ENCODE data around the gene OTUD5.
"Not testable (repeated sequence)": the region's sequence is repeated elsewhere in the genome, so short reads cannot be mapped to it uniquely, and the experiment has no call there.

The OTUD5 gene

DNA sequence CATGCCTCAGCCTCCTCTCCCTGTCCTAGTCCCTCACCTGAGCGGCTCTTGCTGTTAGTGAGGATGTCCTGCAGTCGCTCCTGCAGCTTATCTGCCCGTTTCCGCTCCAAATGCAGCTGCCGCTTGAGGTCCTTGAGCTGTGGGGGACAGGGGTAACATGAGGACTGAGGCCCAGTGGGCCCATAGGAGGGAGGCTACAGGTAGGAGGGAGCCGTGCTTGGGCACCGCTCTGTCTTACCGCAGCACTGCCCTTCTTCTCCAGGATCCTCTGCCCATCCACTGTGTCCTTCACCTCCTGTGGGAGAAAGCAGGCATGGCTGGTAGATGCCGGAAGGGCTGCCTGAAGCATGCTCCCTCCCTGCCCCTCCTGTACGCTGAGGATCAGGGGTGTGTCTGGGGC lies 23.8 kb upstream of the OTUD5 start:
- DNase-seq (ENCODE audit: low read depth): no peak
- H3K4me3 ChIP-seq (ENCODE audit: low read length): no peak overlapping the region
- no peak for TF ChIP-seq CTCF (conservative IDR thresholded peaks at IDR 0.05; ENCODE audit: low read depth, low read length)

DNA sequence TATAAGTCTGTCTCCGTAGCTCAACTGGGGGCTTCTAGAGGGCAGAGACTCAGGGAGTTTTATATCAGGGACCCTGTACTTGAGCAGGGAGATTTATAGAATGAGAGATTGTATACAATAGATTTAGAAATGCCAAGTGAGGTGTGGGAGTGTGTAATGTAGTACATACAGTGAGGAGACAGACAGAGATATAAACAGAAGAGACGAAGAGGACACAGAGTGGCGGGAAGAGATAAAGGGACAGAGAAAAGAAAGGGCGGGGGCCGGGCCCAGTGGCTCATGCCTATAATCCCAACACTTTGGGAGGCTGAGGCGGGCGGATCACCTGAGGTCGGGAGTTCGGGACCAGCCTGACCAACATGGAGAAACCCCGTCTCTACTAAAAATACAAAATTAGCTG lies 22.9 kb upstream of the OTUD5 start:
- H3K4me3 ChIP-seq (ENCODE audit: low read length); DNase-seq (ENCODE audit: low read depth): not testable (repeated sequence)

- no peak overlapping the region for H3K4me3 ChIP-seq (ENCODE audit: low read length)
- DNase-seq (ENCODE audit: low read depth): no peak
- TF ChIP-seq CTCF (conservative IDR thresholded peaks at IDR 0.05; ENCODE audit: low read depth, low read length): no peak
Measured at GRCh38 chrX:48978226-48978625, 20.8 kb upstream of the OTUD5 start.

DNA sequence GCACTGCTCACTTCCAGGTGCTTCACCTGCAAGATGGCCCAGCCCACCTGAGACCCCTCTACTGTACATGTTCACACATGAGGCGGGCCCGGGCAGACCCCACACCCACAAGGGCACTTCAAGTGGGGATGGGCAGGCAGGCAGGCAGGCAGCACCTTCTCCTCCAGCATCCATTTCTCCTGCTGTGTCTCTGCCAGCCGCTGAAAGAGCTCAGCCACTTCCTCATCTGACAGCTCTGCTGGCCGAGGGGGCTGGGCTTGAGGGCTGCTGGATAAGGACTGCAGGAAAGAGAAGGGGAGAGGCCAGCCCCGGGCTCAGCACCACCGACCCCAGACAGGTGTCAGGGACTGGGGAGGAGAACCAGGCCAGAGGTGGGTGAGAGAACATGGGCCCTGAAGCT lies 18.7 kb upstream of the OTUD5 start:
- DNase-seq (ENCODE audit: low read depth): no peak
- H3K4me3 ChIP-seq (ENCODE audit: low read length): no peak overlapping the region
- no peak for TF ChIP-seq CTCF (conservative IDR thresholded peaks at IDR 0.05; ENCODE audit: low read depth, low read length)

DNA sequence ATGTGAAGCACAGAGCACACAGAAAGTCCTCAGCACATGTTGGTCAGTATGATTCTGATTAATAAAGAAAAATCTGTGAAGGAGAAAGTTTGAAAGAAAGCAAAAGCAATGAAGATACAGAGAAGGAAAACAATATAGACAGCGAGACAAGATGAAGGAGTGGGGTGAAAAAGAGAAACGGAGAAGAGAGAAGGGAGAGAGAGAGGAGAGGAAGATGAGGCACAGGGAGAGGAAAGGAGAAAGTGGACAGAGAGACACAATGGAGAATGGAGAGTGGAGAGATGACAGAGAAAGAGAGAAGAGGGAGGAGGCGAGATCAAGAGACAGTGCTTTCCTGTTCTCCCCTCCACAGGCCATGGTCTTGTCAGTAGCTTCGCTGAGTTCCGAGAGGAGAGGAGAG lies 18.1 kb upstream of the OTUD5 start:
- DNase-seq (ENCODE audit: low read depth): no peak
- no peak for TF ChIP-seq CTCF (conservative IDR thresholded peaks at IDR 0.05; ENCODE audit: low read depth, low read length)
- H3K4me3 ChIP-seq (ENCODE audit: low read length): no peak overlapping the region

- H3K4me3 ChIP-seq (ENCODE audit: low read length): no peak overlapping the region
- no peak for TF ChIP-seq CTCF (conservative IDR thresholded peaks at IDR 0.05; ENCODE audit: low read depth, low read length)
- no peak for DNase-seq (ENCODE audit: low read depth)
Measured at GRCh38 chrX:48975041-48975440, 17.6 kb upstream of the OTUD5 start.

DNA sequence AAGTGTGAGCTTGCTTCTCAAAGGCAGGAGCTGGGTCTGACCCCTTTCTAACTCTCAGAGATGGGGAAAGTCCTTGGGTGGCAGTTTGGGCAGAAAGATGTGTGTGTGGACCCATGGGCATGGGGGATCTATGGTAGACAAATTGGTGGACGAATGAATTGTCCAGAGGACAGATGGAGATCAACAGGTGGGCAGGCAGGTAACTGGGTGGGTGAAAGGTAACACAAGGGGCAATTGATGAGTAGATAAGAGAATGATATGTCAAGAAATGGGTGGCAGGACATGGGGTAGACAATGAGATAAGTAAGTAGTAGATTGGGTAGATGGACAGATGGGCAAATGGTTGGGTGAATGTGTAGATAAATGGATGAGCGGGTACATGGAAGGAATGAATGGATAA lies 17.2 kb upstream of the OTUD5 start:
- DNase-seq (ENCODE audit: low read depth): no peak
- TF ChIP-seq CTCF (conservative IDR thresholded peaks at IDR 0.05; ENCODE audit: low read depth, low read length): no peak
- H3K4me3 ChIP-seq (ENCODE audit: low read length): no peak overlapping the region

DNA sequence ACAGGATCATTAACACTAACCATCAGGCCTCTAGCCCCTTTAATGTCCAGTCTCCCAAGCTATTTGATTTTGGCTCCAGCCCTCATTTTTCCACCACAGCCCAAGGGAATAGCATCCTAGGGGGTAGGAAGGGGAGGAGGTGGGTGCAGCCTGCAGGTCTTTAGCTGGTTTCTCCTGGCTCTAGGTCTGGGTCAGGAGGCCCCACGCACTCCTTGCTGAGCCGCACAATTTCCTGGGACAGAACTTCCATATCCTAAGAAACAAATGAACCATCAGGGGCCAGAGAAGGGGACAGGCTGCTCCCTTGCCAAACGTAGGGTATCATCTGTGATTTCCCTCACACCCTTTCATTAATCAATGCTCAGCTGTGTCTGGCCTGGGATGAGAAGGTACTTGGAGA lies 16.6 kb upstream of the OTUD5 start:
- no peak for DNase-seq (ENCODE audit: low read depth)
- no peak for TF ChIP-seq CTCF (conservative IDR thresholded peaks at IDR 0.05; ENCODE audit: low read depth, low read length)
- no peak overlapping the region for H3K4me3 ChIP-seq (ENCODE audit: low read length)

All from retinal pigment epithelial cell (primary cell).